Natural killer cell treated with Interleukin-12 subunit alpha and Interleukin-12 subunit beta and Interleukin-15 and Interleukin-18, amount 100 ng/mL, for 72 hours (primary cell): ENCODE results near the gene TWF2. TPM values are rescaled to one million over a fixed set of nuclear protein-coding genes. Genes with fewer than 3 reads are reported as not detected.

Experiments
- ATAC-seq, 2 donors: fragments of 150-1000 bp; cut with Tn5 transposase in 1 of 2; sonication (Bioruptor Pico), chemical (Tn5 transposase) in 1 of 2; 2 replicates each; pipeline ENCODE4 v1.10.0; 2021
- DNase-seq: peaks from one replicate; pipeline ENCODE4 v3.0.0; 2022; ENCODE audit warnings: low spot score
- H3K27ac Mint-ChIP-seq, 2 donors: 1 replicate in 1 of 2; 2 replicates in 1 of 2; pipeline ENCODE4 v1.8.0; 2022; ENCODE audit warnings: mixed read lengths in 2 of 2, mild to moderate bottlenecking in 1 of 2, moderate library complexity in 1 of 2
- H3K27me3 Mint-ChIP-seq, 2 donors: 1 replicate in 1 of 2; 2 replicates in 1 of 2; pipeline ENCODE4 v1.8.0; 2022; ENCODE audit warnings: mixed read lengths in 2 of 2
- H3K36me3 Mint-ChIP-seq: one replicate; pipeline ENCODE4 v1.8.0; 2022; ENCODE audit warnings: mixed read lengths
- H3K4me1 Mint-ChIP-seq, 2 donors: 1 replicate in 1 of 2; 2 replicates in 1 of 2; pipeline ENCODE4 v1.8.0; 2022; ENCODE audit warnings: low read depth in 2 of 2, mixed read lengths in 2 of 2, mild to moderate bottlenecking in 1 of 2
- H3K4me3 Mint-ChIP-seq: one replicate; pipeline ENCODE4 v1.8.0; 2022; ENCODE audit warnings: mixed read lengths
- H3K9me3 Mint-ChIP-seq: 2 replicates; pipeline ENCODE4 v1.8.0; 2022; ENCODE audit warnings: mixed read lengths
- total RNA-seq, 2 donors: library from RNA; stranded (reverse); gene quantifications; one replicate each; pipeline ENCODE4 v1.2.3, GENCODE V29; 2022

The TWF2 gene
- total RNA-seq, 2 donors from 2014 or later = 90.3 to 117 TPM

- Mint-ChIP-seq H3K4me3 (no peak overlapping the region), H3K27ac (peak overlapping the region; percentile 29 to 90), H3K36me3 (peaks cover 10% of the 10 kb centered on the region), H3K27me3 (no peaks in the 10 kb centered on the region), H3K9me3 (no peaks in the 10 kb centered on the region), H3K4me1 (peaks cover 62 to 72% of the 10 kb centered on the region in 2 donors)
- ATAC-seq = no peak
- no peak for DNase-seq
These were observed 11.2 kb upstream of the TWF2 start for GRCh38 chr3:52250122-52250521.

DNA sequence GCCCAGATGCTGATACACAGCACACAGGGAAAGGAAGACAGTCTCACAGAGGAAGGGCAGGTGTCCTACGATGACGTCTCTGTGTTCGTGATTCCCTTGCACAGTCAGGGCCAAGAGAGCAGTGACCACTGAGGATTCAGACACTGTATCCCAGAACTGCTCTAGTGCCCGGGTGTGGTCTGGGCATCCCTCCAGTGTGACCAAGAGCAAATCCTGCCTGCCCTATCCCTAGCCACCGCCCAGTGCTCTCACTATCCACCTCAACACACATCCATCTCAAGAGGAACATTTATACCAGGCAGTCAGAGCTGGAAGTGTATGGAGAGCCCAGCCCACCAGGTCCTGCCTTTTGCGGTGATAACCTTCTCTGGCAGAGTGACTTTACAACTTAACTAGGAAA, 10.7 kb upstream of the TWF2 start:
- Mint-ChIP-seq H3K4me1 (peaks cover 64 to 71% of the 10 kb centered on the region in 2 donors), H3K9me3 (no peaks in the 10 kb centered on the region), H3K4me3 (no peak overlapping the region), H3K27me3 (no peaks in the 10 kb centered on the region), H3K27ac (peak overlapping the region; percentile 29 to 90), H3K36me3 (peaks cover 10% of the 10 kb centered on the region)
- ATAC-seq (no peak), DNase-seq (no peak)

GRCh38 chr3:52248816-52249547, 10.0 kb upstream of the TWF2 start:
- Mint-ChIP-seq H3K27ac (peak overlapping the region; percentile 90), H3K4me1 (peaks cover 64 to 68% of the 10 kb centered on the region in 2 donors), H3K4me3 (peak overlapping the region; percentile 22), H3K9me3 (no peaks in the 10 kb centered on the region), H3K36me3 (peaks cover 10% of the 10 kb centered on the region), H3K27me3 (no peaks in the 10 kb centered on the region)
- DNase-seq = no peak
- no peak for ATAC-seq

DNA sequence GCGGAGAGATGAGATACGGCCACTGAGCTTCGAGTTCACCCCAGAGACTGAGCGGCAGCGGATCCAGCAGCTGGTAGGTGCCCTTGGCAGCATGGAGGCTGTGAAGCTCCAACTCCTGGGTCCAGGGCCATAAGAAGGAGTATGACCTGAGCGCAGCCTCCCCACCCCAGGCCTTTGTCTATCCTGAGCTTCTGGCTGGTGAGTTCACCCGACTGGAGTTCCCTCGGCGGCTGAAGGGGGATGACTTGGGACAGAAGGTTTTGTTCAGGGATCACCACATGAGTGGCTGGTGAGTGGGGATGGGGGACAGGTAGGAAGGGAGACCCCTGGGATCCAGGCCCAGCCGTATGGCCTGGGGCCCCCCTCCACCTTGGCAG, 9.2 kb upstream of the TWF2 start:
- peak overlapping the region; percentile 22 for H3K4me3 Mint-ChIP-seq
- ATAC-seq = no peak
- peak overlapping the region; percentile 90 for H3K27ac Mint-ChIP-seq
- H3K4me1 Mint-ChIP-seq = peaks cover 61 to 63% of the 10 kb centered on the region in 2 donors
- H3K9me3 Mint-ChIP-seq = no peaks in the 10 kb centered on the region
- H3K27me3 Mint-ChIP-seq = no peaks in the 10 kb centered on the region
- DNase-seq = no peak
- H3K36me3 Mint-ChIP-seq = peaks cover 8% of the 10 kb centered on the region

DNA sequence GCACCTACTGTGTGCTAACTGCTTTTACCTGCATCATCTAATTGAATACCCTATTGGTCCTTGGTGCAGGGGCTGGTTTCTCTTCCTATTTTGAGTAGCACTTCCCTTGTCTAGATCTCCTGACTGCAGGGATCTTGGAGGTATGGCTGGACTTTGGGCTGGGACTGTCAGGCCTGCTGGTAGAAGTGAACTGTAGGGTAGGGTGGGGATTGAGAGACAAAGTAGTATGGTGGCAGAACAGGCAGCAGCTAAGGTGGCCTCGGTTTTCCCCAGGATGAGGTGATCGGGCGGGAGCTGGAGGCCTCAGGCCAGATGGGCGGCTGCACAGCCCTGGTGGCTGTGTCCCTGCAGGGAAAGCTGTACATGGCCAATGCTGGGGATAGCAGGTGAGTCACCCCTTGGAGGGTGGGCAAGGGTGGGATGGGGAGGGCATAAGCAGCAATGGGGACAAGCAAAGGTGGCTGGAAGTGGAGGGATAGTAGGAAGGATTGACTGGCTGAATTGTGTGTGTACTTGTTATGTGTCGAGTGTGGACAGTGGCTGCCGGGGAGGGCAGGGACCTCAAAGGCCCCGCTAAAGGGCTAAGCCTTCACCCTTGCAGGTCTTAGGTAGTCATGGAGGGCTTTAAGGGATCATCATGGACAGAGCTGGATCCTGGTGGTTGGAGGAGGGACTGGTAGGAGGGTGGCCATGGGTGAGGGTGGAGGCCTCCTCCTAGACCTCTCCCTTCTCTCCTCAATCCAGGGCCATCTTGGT, 8.6 kb upstream of the TWF2 start:
- DNase-seq (no peak), ATAC-seq (no peak)
- peak overlapping the region; percentile 82 for H3K4me3 Mint-ChIP-seq
- H3K4me1 Mint-ChIP-seq = peaks cover 56 to 60% of the 10 kb centered on the region in 2 donors
- H3K27me3 Mint-ChIP-seq = no peaks in the 10 kb centered on the region
- peak overlapping the region; percentile 90 for H3K27ac Mint-ChIP-seq
- H3K36me3 Mint-ChIP-seq = peaks cover 2% of the 10 kb centered on the region
- H3K9me3 Mint-ChIP-seq = no peaks in the 10 kb centered on the region

- Mint-ChIP-seq H3K27me3 (no peaks in the 10 kb centered on the region), H3K36me3 (no peaks in the 10 kb centered on the region), H3K9me3 (no peaks in the 10 kb centered on the region), H3K27ac (peak overlapping the region; percentile 90), H3K4me3 (peak overlapping the region; percentile 82), H3K4me1 (peaks cover 53 to 61% of the 10 kb centered on the region in 2 donors)
- ATAC-seq (peak in 1 of 2 donors; percentile 5), DNase-seq (no peak)
These were observed 7.9 kb upstream of the TWF2 start for GRCh38 chr3:52246728-52247408.

- DNase-seq = no peak
- Mint-ChIP-seq H3K4me3 (peak overlapping the region; percentile 82), H3K36me3 (no peaks in the 10 kb centered on the region), H3K27ac (peak overlapping the region; percentile 90), H3K4me1 (peaks cover 56 to 66% of the 10 kb centered on the region in 2 donors), H3K9me3 (no peaks in the 10 kb centered on the region), H3K27me3 (no peaks in the 10 kb centered on the region)
- ATAC-seq = peak in 1 of 2 donors; percentile 4
These were observed 7.3 kb upstream of the TWF2 start for GRCh38 chr3:52246264-52246620.

GRCh38 chr3:52245322-52246263, 6.6 kb upstream of the TWF2 start, which contains the start of gene PPM1M:
PPM1M (plus strand) TSS chr3:52245759; CDS start chr3:52245825, 66 bp downstream.
- H3K4me3 Mint-ChIP-seq = peak within 1 kb of the TSS; percentile 82
- H3K27me3 Mint-ChIP-seq = no peaks in the 10 kb centered on the region
- H3K9me3 Mint-ChIP-seq = no peaks in the 10 kb centered on the region
- peaks cover 60 to 70% of the 10 kb centered on the region in 2 donors for H3K4me1 Mint-ChIP-seq
- peak; percentile 81 for DNase-seq
- no peaks in the 10 kb centered on the region for H3K36me3 Mint-ChIP-seq
- peak; percentile 74 to 81 for ATAC-seq
- peak within 1 kb of the TSS; percentile 90 to 92 for H3K27ac Mint-ChIP-seq

GRCh38 chr3:52243791-52244628, 5.1 kb upstream of the TWF2 start:
- no peaks in the 10 kb centered on the region for H3K27me3 Mint-ChIP-seq
- peak overlapping the region; percentile 90 to 92 for H3K27ac Mint-ChIP-seq
- peak overlapping the region; percentile 79 for H3K4me3 Mint-ChIP-seq
- DNase-seq (no peak), ATAC-seq (peak; percentile 64 to 68)
- peaks cover 6% of the 10 kb centered on the region for H3K36me3 Mint-ChIP-seq
- H3K9me3 Mint-ChIP-seq = no peaks in the 10 kb centered on the region
- peaks cover 62 to 74% of the 10 kb centered on the region in 2 donors for H3K4me1 Mint-ChIP-seq

DNA sequence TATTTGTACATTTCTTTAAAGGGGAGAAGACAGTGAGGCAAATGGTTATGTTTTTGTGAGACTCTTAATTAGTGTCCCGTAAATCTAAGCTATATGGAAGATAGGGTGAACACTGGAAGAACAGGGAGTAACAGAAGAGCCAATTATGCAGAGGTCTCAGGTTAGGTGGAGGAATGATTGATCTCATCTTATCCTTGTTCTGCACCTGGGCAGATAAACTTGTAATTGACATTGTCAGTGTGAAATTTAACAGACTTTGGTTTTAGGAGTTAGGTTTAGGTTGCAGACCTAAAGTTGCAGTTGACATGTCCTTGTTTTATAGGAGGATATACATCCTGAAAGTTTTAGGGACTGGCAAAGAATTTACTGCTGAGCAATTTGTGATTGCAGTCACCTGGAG, 3.1 kb upstream of the TWF2 start:
- ATAC-seq (no peak), DNase-seq (no peak)
- Mint-ChIP-seq H3K4me3 (no peak overlapping the region), H3K9me3 (no peaks in the 10 kb centered on the region), H3K36me3 (peaks cover 6% of the 10 kb centered on the region), H3K27ac (peak overlapping the region; percentile 54 to 69), H3K27me3 (no peaks in the 10 kb centered on the region), H3K4me1 (peaks cover 51 to 67% of the 10 kb centered on the region in 2 donors)

DNA sequence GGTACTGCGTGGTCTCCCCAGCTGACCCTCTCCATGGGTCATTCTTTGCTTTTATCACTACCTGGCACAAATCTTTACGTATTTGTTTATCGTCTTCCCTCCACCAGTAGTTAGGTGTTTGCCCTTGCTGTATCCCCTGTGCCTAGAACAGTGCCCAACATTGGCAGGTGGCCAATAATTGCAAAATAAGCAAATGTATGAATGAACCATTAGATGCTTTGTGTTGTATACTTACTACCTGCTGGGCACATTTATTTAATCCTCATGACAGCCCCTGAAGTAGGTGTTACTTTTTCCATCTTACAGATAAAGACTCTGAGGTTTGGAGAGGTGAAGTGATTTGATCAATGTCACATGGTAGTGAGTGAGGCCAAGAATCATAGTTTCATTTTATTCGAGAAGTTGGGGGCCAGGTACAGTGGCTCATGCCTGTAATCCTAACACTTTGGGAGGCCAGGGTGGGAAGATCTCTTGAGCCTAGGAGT, 2.0 kb upstream of the TWF2 start:
- H3K4me1 Mint-ChIP-seq = peaks cover 43 to 66% of the 10 kb centered on the region in 2 donors
- ATAC-seq = no peak
- no peaks in the 10 kb centered on the region for H3K27me3 Mint-ChIP-seq
- H3K27ac Mint-ChIP-seq = peak overlapping the region; percentile 93
- no peak for DNase-seq
- no peaks in the 10 kb centered on the region for H3K9me3 Mint-ChIP-seq
- peaks cover 6% of the 10 kb centered on the region for H3K36me3 Mint-ChIP-seq
- H3K4me3 Mint-ChIP-seq = peak overlapping the region; percentile 98
